Measurements from ENCODE around the gene ATXN2.

DNA sequence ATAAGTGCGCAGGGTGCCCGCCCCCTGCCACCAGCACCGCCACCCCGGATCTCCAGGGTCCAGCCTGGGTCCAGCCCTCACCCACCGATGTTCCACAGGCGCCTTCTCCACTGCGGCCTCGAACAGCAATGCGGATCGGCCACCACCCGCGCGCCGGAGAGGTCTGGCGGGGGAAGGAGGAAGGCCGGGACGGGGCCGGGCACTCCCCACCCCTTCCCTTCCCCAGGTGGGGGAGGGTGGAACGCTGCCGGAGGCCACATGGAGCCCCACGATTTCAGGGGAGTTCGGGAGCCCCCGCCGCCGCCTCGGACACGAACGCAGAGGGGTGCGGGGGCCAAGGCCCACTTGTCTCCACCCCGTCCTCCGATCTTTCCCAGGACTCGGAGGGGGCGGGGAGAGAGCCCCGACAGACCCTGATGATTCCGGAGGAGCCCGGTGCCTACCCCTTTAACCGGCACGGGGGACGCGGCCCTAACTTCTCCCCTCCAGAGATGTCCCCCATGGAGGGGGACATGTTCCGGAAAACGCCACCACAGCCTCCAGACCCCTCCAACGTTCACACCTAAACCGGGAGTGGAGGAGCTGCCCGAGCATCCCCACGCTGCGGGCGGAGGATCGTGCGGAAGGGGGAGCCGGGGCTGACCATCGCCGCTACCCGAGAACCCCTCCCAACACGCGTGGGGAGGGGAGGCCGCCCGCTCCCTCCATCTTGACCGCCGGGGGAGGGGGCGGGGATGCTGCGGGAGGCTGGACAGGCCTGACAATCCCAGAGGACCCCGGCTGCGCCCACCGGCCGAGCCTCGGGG lies 1.1 kb downstream of the ATXN2 start:
- no peak for TF ChIP-seq CTCF (IDR thresholded peaks at IDR 0.05)
- no peak for TF ChIP-seq POLR2A (IDR thresholded peaks at IDR 0.05)
- TF ChIP-seq POLR2AphosphoS5 (IDR thresholded peaks at IDR 0.05), result no peak

All from breast epithelium (tissue), 3 donors.